ENCODE data around the gene LINGO1.

The LINGO1 gene

GRCh38 chr15:77589839-77590238 is 42.9 kb downstream of the LINGO1 start:
- no peak for DNase-seq

- DNase-seq, result no peak
Observed at GRCh38 chr15:77588126-77588525, 44.6 kb downstream of the LINGO1 start.

DNA sequence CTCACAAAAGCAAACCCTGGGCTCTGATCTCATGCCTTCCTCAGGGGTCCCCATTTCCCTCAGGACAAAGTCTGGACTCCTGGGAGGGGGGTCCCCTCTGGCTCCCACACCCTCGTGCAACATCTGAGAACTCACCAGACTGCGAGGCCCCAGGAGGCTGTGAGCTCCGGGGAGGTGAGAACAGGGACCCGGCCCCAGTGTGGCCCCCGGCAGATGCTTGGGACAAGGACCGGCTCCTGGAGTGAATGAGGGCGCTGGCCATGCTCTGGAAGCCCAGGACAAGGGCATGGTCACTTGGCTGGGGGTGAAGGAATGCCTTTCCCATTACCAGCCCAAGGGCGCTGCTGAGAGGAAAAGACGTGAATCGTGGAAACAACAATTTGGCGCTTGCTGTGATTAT is 48.0 kb downstream of the LINGO1 start:
- no peak for DNase-seq

- DNase-seq, result no peak
Observed at GRCh38 chr15:77584201-77584600, 48.5 kb downstream of the LINGO1 start.

GRCh38 chr15:77582763-77583162 is 49.9 kb downstream of the LINGO1 start:
- DNase-seq, result no peak

DNA sequence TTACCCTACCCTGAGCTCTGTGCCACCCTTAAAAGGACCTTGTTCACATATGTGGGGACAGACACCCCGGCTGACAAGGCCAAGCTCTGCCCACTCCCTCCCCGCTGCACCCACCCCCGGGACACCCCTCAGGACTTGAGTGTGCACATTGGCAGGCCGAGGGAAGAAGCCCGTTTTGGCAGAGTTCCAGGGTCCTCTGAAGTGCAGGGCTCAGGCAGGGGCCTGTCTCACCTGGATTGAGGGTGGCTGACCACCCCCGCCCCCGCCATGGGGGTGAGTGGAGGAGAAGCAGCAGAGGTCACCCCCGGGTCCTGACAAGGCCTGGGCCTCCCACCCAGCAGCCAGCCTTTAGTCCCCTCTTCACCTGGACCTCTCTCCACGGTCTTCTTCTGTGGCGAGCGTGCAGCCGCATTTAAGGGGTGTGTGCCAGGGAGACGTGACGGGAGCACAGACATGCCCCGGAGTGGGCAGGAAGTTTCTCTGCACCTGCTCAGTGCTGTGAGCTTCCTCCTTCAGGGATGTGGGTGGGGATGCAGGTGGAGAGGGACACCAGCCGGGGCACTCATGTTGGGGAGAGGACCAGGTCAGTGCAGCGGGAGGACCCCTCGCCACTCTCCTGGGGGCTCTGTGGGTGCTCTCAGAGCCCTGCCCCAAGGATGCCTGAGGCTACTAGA is 50.7 kb downstream of the LINGO1 start:
- DNase-seq, result no peak

DNA sequence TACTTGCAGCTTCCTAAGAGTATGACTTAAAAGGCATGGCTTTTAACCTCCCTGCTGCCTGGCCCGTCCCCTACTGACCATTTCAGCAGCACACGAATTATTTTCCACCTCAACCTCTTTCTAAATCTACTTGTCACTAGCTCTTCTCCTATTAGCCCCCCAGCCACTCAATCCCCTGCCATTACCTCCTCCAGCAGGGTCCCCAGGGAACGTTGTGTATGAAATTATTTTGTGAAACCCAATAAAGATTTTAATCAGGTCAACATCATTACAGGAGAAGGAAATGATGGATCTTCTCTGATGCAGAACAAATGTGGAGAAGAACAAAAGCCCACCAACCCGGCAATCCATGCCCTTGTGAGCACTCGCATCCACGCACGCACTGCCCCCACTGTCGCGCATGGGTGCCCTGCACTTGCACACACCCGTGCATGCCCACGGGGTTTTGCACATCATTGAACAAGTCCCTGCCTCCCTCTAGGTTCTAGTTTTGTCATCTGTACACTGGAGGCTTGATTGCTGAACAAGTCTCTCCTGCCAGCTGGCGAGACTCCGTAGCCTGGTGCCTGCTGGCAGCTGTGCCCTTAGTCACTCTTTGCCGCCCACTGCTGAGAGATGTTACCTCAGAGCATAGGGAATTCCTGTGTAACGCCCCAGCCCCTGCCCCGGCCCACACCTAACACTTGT is 51.6 kb downstream of the LINGO1 start:
- DNase-seq, result no peak

DNA sequence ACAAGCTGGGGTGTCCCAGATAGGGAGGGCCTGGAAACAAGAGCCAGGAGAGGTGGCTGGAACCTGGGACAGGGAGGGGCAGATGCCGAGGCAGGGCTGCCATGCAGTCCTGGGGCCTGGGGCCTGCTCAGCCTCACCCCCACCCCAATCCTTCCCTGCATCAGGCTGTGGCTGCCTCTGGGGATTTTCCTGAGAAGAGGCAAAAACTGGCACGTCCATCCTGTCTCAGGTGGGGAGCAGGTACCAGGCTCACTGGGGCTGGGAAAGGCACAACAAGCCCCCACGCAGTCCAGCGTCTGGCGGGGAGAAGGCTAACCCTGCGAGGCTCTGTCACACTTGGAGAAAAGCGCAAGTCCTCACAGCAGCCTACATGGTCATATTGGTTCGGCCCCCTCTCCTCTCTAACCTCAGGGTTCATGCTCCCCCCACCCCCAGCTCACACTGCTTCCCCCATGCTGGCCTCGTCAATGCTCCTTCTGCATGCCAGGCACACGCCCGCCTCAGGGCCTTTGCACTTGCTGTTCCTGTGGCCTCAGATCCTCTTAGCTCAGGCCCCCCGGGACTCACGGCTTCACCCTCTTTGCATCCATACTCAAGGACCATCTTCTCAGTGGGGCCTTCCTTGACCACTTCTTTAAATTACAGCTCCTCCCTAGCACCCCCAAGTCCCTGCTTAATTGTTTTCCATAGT is 53.1 kb downstream of the LINGO1 start:
- no peak for DNase-seq

- DNase-seq, result no peak
Observed at GRCh38 chr15:77578641-77579372, 53.9 kb downstream of the LINGO1 start.

DNA sequence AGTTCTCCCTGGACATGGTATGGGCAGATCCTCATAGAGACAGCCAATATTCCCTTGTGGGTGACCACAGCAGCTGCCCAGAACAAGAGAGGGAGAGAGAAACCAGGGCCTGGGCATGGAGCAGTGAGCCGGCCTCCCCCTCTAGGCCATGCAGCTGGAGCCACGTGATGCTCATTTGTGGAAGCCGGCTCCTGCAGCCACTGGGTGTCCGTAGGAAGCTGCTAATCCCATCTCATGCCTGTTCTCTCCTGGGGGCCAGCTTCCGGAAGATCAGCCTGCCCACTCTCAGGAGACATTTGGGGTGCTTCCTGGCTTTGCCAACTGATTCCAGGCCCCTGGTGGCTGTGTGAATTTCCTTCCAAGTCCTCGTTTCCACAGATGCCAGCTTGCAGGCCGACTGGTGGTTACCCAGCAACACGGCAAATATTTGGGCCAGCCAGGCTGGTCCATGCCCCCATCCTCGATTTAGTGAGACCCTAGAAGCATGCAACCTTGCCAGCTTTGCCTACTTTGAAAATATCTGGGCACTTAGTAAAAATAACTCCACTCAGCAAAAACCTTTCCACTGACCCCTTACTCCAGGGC is 55.3 kb downstream of the LINGO1 start:
- no peak for DNase-seq

GRCh38 chr15:77576538-77576937 is 56.2 kb downstream of the LINGO1 start:
- DNase-seq, result no peak

- no peak for DNase-seq
Observed at GRCh38 chr15:77575203-77575934, 57.3 kb downstream of the LINGO1 start.

GRCh38 chr15:77574521-77575202 is 58.0 kb downstream of the LINGO1 start:
- no peak for DNase-seq

DNA sequence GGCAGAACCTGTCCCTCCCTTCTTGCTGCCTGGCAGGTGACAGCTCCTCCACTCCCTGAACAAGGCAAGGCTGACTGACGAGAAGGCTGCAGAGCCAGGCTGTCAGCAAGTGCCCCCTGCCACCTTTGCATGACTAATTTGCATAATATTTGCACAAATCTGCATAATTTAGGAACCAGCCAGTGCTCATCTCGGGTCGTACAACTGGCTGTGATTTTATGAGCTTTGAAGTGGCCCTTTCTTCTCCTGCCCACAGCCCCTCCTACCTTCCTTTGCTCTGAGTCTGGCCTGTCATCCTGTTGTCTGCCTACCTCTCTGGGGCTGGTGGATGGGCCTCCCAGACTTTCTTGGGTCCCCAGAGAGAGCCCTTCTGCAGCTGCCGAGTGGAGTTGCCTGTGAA is 58.9 kb downstream of the LINGO1 start:
- no peak for DNase-seq

DNA sequence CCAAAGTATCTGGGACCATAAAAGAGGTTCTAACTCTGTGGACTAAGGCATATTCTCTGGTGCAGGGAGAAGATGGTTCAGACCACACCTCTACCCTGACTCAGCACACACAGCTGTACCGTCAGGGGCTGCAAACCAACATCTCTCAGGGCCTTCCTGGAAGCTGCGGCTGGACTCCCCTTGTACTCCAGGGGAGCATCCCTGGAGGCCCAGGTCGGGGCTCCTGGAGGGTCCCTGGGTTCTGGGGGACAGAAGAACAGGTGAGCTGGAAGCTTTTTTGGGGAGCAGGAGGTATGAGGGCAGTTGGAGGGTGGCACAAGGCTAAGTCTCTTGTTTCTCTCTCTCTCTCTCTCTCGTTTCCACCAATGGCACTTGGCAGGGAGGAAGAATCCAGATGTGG is 60.5 kb downstream of the LINGO1 start:
- DNase-seq, result no peak

DNA sequence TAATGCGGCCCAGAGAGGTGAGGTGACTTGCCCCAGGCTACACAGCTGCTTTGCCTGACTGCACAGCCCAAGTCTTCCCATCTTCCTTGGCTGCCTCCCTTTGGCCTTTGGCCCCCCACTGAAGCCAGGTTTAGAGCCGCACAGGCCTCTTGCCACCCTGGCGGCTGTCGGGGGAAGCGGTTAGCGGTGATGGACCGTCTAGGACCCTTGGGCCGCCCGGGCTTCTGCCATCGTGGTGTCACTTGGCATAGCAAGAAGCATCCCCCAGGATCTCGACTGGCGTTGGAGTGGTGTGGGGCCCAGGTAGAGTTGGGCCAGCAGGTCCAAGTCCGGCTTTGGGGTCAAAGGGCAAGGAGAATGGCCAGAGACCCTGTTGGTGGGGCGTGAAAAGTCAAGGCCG is 61.0 kb downstream of the LINGO1 start:
- no peak for DNase-seq

DNA sequence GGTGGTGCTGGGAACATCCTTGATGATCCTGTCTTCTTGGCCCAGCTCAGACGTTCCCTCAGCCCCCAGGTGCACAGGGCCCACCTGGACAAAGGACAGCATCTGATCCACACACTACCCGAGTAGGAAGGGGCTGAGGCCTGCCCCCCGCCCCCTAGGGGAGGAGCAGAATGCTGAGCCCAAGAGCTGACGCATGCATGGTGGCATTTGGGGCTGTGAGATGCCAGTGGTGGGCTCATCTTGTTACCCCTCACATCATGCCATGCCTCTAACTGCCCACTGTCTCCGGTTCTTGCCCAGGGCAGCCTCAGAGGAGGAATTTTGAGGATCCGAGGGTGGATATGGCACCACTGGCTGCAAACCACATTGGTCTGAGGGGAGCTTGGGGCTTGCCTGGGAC is 61.5 kb downstream of the LINGO1 start:
- DNase-seq, result no peak

GRCh38 chr15:77569729-77570125 is 63.0 kb downstream of the LINGO1 start:
- DNase-seq, result no peak

DNA sequence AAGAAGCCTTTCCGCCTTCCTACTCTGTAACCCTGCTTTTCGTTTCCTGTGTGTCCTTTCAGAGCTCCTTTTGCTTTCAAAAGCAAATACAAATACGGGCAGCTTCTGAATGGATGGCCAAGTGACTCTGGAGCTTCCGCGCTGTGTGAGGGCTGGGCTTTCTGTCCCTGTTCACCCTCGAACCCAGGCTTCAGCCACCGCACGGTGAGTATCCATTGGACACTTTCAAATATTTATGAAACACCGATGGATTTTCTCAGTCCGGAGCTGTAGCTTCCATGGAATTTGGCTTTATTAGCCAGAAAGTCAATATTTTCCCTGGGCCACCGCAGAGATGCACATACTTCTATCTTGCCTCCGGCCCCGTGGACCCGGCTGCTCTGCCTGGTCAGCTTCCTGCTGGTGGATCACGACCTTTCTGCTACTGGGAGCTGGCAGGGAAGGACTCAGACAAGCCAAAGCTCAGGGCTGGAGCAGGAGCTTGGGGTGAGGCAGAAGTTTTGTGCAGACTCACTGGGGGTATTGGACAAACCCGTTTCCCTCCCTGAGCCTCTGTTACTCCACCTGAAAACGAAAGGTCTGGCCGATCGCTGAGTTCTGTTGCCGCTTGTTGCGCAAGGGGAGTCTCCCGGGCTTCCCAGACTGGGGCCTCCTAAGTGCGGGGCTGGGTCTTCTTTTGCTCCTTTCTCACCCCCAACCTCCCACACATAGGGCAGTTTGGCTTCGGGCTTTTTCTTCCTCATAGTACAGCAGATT is 63.6 kb downstream of the LINGO1 start:
- DNase-seq, result no peak

GRCh38 chr15:77568014-77568972 is 64.4 kb downstream of the LINGO1 start:
- DNase-seq, result no peak
